HG03045 (cell line): ENCODE measurements around the gene NAA16.
"Not testable (repeated sequence)": the region's sequence is repeated elsewhere in the genome, so short reads cannot be mapped to it uniquely, and the experiment has no call there.

ENCODE experiments used
- ATAC-seq: cut with Tn5 transposase; IDR thresholded peaks from one replicate; pipeline ENCODE4 v1.9.1; 2021; ENCODE audit warnings: mild to moderate bottlenecking, moderate library complexity; ENCODE audit not compliant: unreplicated experiment

Gene NAA16

GRCh38 chr13:41403983-41404382 is 92.9 kb downstream of the NAA16 start:
- ATAC-seq = no peak

- no peak for ATAC-seq
Observed at GRCh38 chr13:41405367-41405766, 94.3 kb downstream of the NAA16 start.

GRCh38 chr13:41407380-41407779 is 96.3 kb downstream of the NAA16 start:
- no peak for ATAC-seq

GRCh38 chr13:41408121-41408520 is 97.1 kb downstream of the NAA16 start:
- no peak for ATAC-seq

GRCh38 chr13:41408746-41409145 is 97.7 kb downstream of the NAA16 start:
- ATAC-seq = no peak

GRCh38 chr13:41409611-41410010 is 98.5 kb downstream of the NAA16 start:
- no peak for ATAC-seq

GRCh38 chr13:41411060-41411459 is 100.0 kb downstream of the NAA16 start:
- ATAC-seq = no peak

GRCh38 chr13:41411522-41411921 is 100.5 kb downstream of the NAA16 start:
- no peak for ATAC-seq

GRCh38 chr13:41413872-41414271 is 102.8 kb downstream of the NAA16 start:
- ATAC-seq = no peak

GRCh38 chr13:41416276-41416675 is 105.2 kb downstream of the NAA16 start:
- ATAC-seq = no peak

GRCh38 chr13:41418027-41418426 is 107.0 kb downstream of the NAA16 start:
- no peak for ATAC-seq

- no peak for ATAC-seq
Observed at GRCh38 chr13:41418731-41419130, 107.7 kb downstream of the NAA16 start.

- no peak for ATAC-seq
Observed at GRCh38 chr13:41419206-41419605, 108.1 kb downstream of the NAA16 start.

GRCh38 chr13:41420146-41420545 is 109.1 kb downstream of the NAA16 start:
- no peak for ATAC-seq

GRCh38 chr13:41421330-41421729 is 110.3 kb downstream of the NAA16 start:
- not testable (repeated sequence) for ATAC-seq

GRCh38 chr13:41421983-41422382 is 110.9 kb downstream of the NAA16 start:
- not testable (repeated sequence) for ATAC-seq

- not testable (repeated sequence) for ATAC-seq
Observed at GRCh38 chr13:41423259-41423658, 112.2 kb downstream of the NAA16 start.

GRCh38 chr13:41424675-41425074 is 113.6 kb downstream of the NAA16 start:
- not testable (repeated sequence) for ATAC-seq

- no peak for ATAC-seq
Observed at GRCh38 chr13:41426047-41426446, 115.0 kb downstream of the NAA16 start.
